Measurements from ENCODE around the gene CRAMP1. TPM values are rescaled to one million over a fixed set of nuclear protein-coding genes. Genes with fewer than 3 reads are reported as not detected.

The CRAMP1 gene
- total RNA-seq, 1 experiment from 2014 or later = 28.8 TPM

DNA sequence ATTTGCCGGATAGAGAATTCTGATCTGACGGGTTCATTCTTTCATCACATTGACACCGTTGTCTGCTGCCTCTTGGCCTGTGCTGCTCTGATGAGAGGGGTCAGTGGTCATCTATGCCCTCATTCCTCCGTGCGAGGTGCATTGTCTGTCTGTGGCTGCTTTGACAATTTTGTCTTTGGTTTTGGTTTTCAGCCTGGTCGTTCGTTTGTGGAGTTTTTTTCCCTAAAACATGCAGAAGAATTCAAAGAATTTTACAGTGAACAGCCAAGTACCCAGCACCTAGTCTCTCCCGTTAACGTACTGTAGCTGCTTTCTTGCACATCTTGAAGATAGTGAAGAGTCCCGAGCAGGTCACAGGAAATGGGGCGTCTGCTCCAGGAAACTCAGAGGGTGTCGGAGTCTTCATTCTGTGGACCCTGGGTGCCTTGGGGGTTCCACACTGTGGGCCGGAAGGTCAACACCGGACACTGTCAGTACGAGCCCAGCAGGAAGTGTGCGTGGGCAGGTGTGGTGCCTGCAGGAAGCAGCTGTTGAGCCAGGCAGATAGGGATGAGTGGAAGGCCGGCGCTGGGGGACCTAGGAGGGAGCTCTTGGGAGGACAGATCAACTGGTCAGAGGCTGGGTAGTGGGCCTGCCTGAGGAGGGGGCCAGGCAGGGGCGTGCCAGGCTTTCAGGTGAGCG lies 28.2 kb downstream of the CRAMP1 start:
- TF ChIP-seq TCF7L2 (IDR thresholded peaks at IDR 0.05; ENCODE audit: low read depth, low read length) = no peak
- TF ChIP-seq, protein P1, sequence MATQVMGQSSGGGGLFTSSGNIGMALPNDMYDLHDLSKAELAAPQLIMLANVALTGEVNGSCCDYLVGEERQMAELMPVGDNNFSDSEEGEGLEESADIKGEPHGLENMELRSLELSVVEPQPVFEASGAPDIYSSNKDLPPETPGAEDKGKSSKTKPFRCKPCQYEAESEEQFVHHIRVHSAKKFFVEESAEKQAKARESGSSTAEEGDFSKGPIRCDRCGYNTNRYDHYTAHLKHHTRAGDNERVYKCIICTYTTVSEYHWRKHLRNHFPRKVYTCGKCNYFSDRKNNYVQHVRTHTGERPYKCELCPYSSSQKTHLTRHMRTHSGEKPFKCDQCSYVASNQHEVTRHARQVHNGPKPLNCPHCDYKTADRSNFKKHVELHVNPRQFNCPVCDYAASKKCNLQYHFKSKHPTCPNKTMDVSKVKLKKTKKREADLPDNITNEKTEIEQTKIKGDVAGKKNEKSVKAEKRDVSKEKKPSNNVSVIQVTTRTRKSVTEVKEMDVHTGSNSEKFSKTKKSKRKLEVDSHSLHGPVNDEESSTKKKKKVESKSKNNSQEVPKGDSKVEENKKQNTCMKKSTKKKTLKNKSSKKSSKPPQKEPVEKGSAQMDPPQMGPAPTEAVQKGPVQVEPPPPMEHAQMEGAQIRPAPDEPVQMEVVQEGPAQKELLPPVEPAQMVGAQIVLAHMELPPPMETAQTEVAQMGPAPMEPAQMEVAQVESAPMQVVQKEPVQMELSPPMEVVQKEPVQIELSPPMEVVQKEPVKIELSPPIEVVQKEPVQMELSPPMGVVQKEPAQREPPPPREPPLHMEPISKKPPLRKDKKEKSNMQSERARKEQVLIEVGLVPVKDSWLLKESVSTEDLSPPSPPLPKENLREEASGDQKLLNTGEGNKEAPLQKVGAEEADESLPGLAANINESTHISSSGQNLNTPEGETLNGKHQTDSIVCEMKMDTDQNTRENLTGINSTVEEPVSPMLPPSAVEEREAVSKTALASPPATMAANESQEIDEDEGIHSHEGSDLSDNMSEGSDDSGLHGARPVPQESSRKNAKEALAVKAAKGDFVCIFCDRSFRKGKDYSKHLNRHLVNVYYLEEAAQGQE (IDR thresholded peaks at IDR 0.05; ENCODE audit: insufficient read depth in 1 of 2, low read depth in 2 of 2, low read length in 1 of 2) = no peak
- no peak for TF ChIP-seq SIN3A (IDR thresholded peaks at IDR 0.05; ENCODE audit: borderline replicate concordance, insufficient read depth, low read depth, low read length)
- TF ChIP-seq, protein P2, sequence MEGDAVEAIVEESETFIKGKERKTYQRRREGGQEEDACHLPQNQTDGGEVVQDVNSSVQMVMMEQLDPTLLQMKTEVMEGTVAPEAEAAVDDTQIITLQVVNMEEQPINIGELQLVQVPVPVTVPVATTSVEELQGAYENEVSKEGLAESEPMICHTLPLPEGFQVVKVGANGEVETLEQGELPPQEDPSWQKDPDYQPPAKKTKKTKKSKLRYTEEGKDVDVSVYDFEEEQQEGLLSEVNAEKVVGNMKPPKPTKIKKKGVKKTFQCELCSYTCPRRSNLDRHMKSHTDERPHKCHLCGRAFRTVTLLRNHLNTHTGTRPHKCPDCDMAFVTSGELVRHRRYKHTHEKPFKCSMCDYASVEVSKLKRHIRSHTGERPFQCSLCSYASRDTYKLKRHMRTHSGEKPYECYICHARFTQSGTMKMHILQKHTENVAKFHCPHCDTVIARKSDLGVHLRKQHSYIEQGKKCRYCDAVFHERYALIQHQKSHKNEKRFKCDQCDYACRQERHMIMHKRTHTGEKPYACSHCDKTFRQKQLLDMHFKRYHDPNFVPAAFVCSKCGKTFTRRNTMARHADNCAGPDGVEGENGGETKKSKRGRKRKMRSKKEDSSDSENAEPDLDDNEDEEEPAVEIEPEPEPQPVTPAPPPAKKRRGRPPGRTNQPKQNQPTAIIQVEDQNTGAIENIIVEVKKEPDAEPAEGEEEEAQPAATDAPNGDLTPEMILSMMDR (IDR thresholded peaks at IDR 0.05) = no peak
- no peak for TF ChIP-seq POLR2AphosphoS5 (IDR thresholded peaks at IDR 0.05; ENCODE audit: low read depth, low read length)
- intact Hi-C loops (cut with micrococcal nuclease; ENCODE audit: unreplicated experiment) = no loop called here

DNA sequence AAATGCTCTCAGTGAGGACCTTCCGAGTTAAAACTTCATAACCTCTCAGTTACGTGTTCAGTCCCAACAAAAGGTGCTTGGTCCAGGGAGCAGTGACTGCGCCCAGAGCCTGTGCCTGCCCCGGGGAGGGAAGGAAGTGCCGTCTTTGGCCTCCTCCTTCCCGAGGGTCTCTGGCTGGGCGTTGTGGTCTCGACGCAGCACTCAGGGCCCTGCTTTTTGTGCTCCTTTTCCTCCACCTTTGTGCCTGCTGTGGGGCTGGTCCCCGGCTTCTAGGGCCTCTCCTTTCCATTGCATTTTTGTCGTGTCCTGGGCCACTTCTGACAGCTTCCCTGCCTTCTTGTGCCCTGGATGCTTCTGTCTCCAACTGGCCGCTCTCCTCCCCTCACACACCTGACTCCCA lies 29.1 kb downstream of the CRAMP1 start:
- ATAC-seq = no peak
- peaks cover 9% of the 10 kb centered on the region for H3K36me3 ChIP-seq (ENCODE audit: control insufficient read depth, insufficient read depth, low read length)
- BruUV-seq (replicated peaks) = no TSS peak
- no peak overlapping the region for H3K4me3 ChIP-seq (ENCODE audit: low read depth in 2 of 2, low read length in 2 of 2)
- H3K4me1 ChIP-seq (ENCODE audit: control insufficient read depth, insufficient read depth, low read length) = 0 out of 2 replicates have a peak, but pooled peaks cover 5% of the 10 kb centered on the region
- POLR2A ChIA-PET = no interaction called here
- H3K27ac ChIP-seq (ENCODE audit: low read length) = no peak overlapping the region
- no peaks in the 10 kb centered on the region for H3K9me3 ChIP-seq (ENCODE audit: control insufficient read depth, insufficient read depth, low read depth, low read length)
- no peak for TF ChIP-seq TCF7L2 (IDR thresholded peaks at IDR 0.05; ENCODE audit: low read depth, low read length)
- H3K27me3 ChIP-seq (ENCODE audit: control insufficient read depth, insufficient read depth, low read length) = no peaks in the 10 kb centered on the region
- CTCF ChIA-PET = no interaction called here
- in situ Hi-C loops (cut with HindIII; ENCODE audit: low pct_unique_long_range_greater_than_20kb, low sequenced_read_pairs) = no loop called here
- no peak for DNase-seq (ENCODE audit: low read depth, low spot score)
- intact Hi-C loops (cut with micrococcal nuclease; ENCODE audit: unreplicated experiment) = no loop called here

More for the DNA sequence above, 28.2 kb downstream of the CRAMP1 start:
- no peaks in the 10 kb centered on the region for H3K9me3 ChIP-seq (ENCODE audit: control insufficient read depth, insufficient read depth, low read depth, low read length)
- peaks cover 9% of the 10 kb centered on the region for H3K36me3 ChIP-seq (ENCODE audit: control insufficient read depth, insufficient read depth, low read length)
- in situ Hi-C loops (cut with HindIII; ENCODE audit: low pct_unique_long_range_greater_than_20kb, low sequenced_read_pairs) = no loop called here
- POLR2A ChIA-PET = no interaction called here
- ATAC-seq = no peak
- no peak overlapping the region for H3K4me3 ChIP-seq (ENCODE audit: low read depth in 2 of 2, low read length in 2 of 2)
- CTCF ChIA-PET = no interaction called here
- no peaks in the 10 kb centered on the region for H3K27me3 ChIP-seq (ENCODE audit: control insufficient read depth, insufficient read depth, low read length)
- H3K4me1 ChIP-seq (ENCODE audit: control insufficient read depth, insufficient read depth, low read length) = no peaks in the 10 kb centered on the region
- no TSS peak for BruUV-seq (replicated peaks)
- no peak overlapping the region for H3K27ac ChIP-seq (ENCODE audit: low read length)
- no peak for DNase-seq (ENCODE audit: low read depth, low spot score)

DNA sequence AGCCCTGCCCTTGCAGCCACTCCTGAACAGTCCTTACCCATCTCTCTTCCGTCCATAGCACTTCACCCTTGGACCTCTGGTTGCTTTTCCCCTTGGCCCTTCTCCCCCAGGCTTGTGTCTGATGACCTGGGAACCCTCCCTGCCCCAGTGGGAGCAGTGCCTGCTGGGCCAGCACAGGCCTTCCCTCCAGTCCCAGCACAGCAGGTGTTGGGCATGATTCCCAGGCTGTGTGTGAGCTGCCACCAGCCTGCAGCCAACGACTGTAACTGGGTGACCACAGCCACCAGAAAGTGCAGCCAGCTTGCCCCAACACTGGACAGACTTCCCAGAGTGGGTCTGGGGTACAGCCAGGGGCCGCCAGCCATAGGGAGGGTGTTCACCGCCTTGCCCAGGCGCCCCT lies 30.0 kb downstream of the CRAMP1 start:
- DNase-seq (ENCODE audit: low read depth, low spot score) (no peak), ATAC-seq (no peak)
- Histone ChIP-seq H3K36me3 (ENCODE audit: control insufficient read depth, insufficient read depth, low read length) (peaks cover 9% of the 10 kb centered on the region), H3K4me3 (ENCODE audit: low read depth in 2 of 2, low read length in 2 of 2) (no peak overlapping the region), H3K27me3 (ENCODE audit: control insufficient read depth, insufficient read depth, low read length) (no peaks in the 10 kb centered on the region), H3K4me1 (ENCODE audit: control insufficient read depth, insufficient read depth, low read length) (0 out of 2 replicates have a peak, but pooled peaks cover 5% of the 10 kb centered on the region), H3K27ac (ENCODE audit: low read length) (no peak overlapping the region), H3K9me3 (ENCODE audit: control insufficient read depth, insufficient read depth, low read depth, low read length) (no peaks in the 10 kb centered on the region)
- in situ Hi-C loops (cut with HindIII; ENCODE audit: low pct_unique_long_range_greater_than_20kb, low sequenced_read_pairs) (no loop called here), intact Hi-C loops (cut with micrococcal nuclease; ENCODE audit: unreplicated experiment) (no loop called here)
- no TSS peak for BruUV-seq (replicated peaks)
- TF ChIP-seq TCF7L2 (IDR thresholded peaks at IDR 0.05; ENCODE audit: low read depth, low read length) = no peak
- TF ChIP-seq, protein P1 (IDR thresholded peaks at IDR 0.05; ENCODE audit: insufficient read depth in 1 of 2, low read depth in 2 of 2, low read length in 1 of 2) = no peak
- no peak for TF ChIP-seq SIN3A (IDR thresholded peaks at IDR 0.05; ENCODE audit: borderline replicate concordance, insufficient read depth, low read depth, low read length)
- no peak for TF ChIP-seq POLR2AphosphoS5 (IDR thresholded peaks at IDR 0.05; ENCODE audit: low read depth, low read length)
- TF ChIP-seq, protein P2 (IDR thresholded peaks at IDR 0.05) = no peak
- ChIA-PET CTCF (no interaction called here), POLR2A (interaction anchor here (0.5 kb wide), 1 partner anchor 23 kb away, joined by 16 read pairs; no protein-coding TSS in a partner anchor)
